Heart left ventricle (tissue), 16 donors: ENCODE measurements around the gene SIRT6. TPM values are rescaled to one million over a fixed set of nuclear protein-coding genes. Genes with fewer than 3 reads are reported as not detected.
"Not testable (repeated sequence)": the region's sequence is repeated elsewhere in the genome, so short reads cannot be mapped to it uniquely, and the experiment has no call there.

ENCODE experiments used
- ATAC-seq, 4 donors: fragments of 200-7000 bp; cut with Tn5 transposase; one replicate each; pipeline ENCODE4 v1.9.1; 2020 to 2022; ENCODE audit warnings: moderate library complexity in 4 of 4, mild to moderate bottlenecking in 3 of 4, moderate number of reproducible peaks in 1 of 4
- DNase-seq, 5 donors: peaks; one replicate each; pipeline ENCODE4 v3.0.0-alpha.2; 2020
- H3K27ac ChIP-seq, 12 donors: fragments of 200-600 bp; sonication (generic) in 4 of 12; one replicate each; pipeline versions ENCODE4 v1.5.0 to v1.8.0; 2016 to 2022; ENCODE audit warnings: mild to moderate bottlenecking in 2 of 12
- H3K27me3 ChIP-seq, 9 donors: fragments of 200-600 bp; sonication (generic) in 2 of 9; one replicate each; pipeline versions ENCODE4 v1.5.1 to v1.8.0; 2016 to 2022; ENCODE audit warnings: mild to moderate bottlenecking in 3 of 9
- H3K36me3 ChIP-seq, 9 donors: fragments of 200-600 bp; sonication (generic) in 2 of 9; one replicate each; pipeline versions ENCODE4 v1.5.0 to v1.8.0; 2018 to 2022; ENCODE audit warnings: mild to moderate bottlenecking in 2 of 9
- H3K4me1 ChIP-seq, 12 donors: fragments of 200-600 bp; sonication (generic) in 4 of 12; one replicate each; pipeline versions ENCODE4 v1.5.0 to v1.8.0; 2016 to 2022; ENCODE audit warnings: mild to moderate bottlenecking in 3 of 12
- H3K4me3 ChIP-seq, 12 donors: fragments of 200-600 bp; sonication (generic) in 4 of 12; one replicate each; pipeline versions ENCODE4 v1.5.0 to v1.8.0; 2017 to 2022; ENCODE audit warnings: mild to moderate bottlenecking in 9 of 12, moderate library complexity in 4 of 12
- H3K9me3 ChIP-seq, 12 donors: fragments of 200-600 bp; sonication (generic) in 4 of 12; one replicate each; pipeline versions ENCODE4 v1.5.0 to v1.8.0; 2016 to 2022; ENCODE audit warnings: mild to moderate bottlenecking in 1 of 12
- POLR2A ChIP-seq, 2 donors: fragments of 450-650 bp; IDR thresholded peaks; one replicate each; pipeline ENCODE4 v1.6.1; 2017; ENCODE audit warnings: antibody characterized with exemption in 2 of 2, mild to moderate bottlenecking in 2 of 2, moderate library complexity in 2 of 2
- whole genome bisulfite sequencing, 4 donors: extraction: QIAGEN DNeasy Blood & Tissue Kit in 2 of 4; methylation state at CpG; one replicate each; pipeline versions ENCODE4 v1.1.5 to v1.1.7; 2013 to 2018; 5-methylcytosine and 5-hydroxymethylcytosine counted together
- intact Hi-C, 10 donors: fragments of 100-400 bp; cut with DNase I; formaldehyde crosslinking; loops; one replicate each; pipeline versions ENCODE4 v1.11.1 to v1.14.2; 2022
- long read RNA-seq, 3 donors: library from polyadenylated mRNA; unstranded; transcript quantifications; one replicate each; pipeline ENCODE4 v2.0.0, GENCODE V29; 2020 to 2021
- polyA plus RNA-seq, 2 donors: library from polyadenylated mRNA; stranded (reverse); fragments of 200-250 nt; gene quantifications; one replicate each; pipeline ENCODE4 v1.2.3, GENCODE V29; 2013
- total RNA-seq, 9 donors: library from RNA; depleted of rRNA in 2 of 9; stranded (reverse); fragments of >200 nt in 2 of 9; fragmentation: NEBNext Ultra II Directional in 3 of 9; extraction: Animal tissue kit (Norgen Biotek cat#: 25700) in 3 of 9; gene quantifications; one replicate each; pipeline versions ENCODE4 v1.1.0 to v1.2.4, GENCODE V29; 2016 to 2023
- TF ChIP-seq, protein P1 (sequence below), 12 donors: fragments of 200-600 bp; sonication (generic) in 4 of 12; IDR thresholded peaks; one replicate each; pipeline versions ENCODE4 v1.5.0 to v1.8.0; 2018 to 2022; ENCODE audit warnings: antibody characterized with exemption in 12 of 12, mild to moderate bottlenecking in 5 of 12
- donor health status: ischemic (EF 13 %, LVEDD 7.1; RV severe dilation, severe dysfunction).
- donor health status: healthy with polysubstance abuse.
- donor health status: DM: no; HTN: yes; CAD: no.
- donor health status: DM: no; HTN: no; CAD: no.
- donor health status: ischemic (EF 25% LVEDD 6.9; RV normal size, moderate dysfunction).
- donor health status: ischemic (EF 25% LVEDD 5.7; RV mildly dilated, moderate dysfunction).
- donor health status: healthy.
- donor health status: DM: yes; HTN: yes; CAD: no.
- donor health status: ischemic (EF 35%, LVEDD 5.7; RV mildly dilated, moderate dysfunction).
- donor health status: nonischemic (EF 11% LVEDD 7.7; RV severe dilation, severe dysfunction).
- donor health status: DM: yes; HTN: yes; CAD: no.
- donor health status: PGD.
- donor health status: ischemic (EF 29% LVEDD 5.4; RV normal size, mild dysfunction).
- donor health status: nonischemic (EF 23%, LVEDD 6.1; RV moderate dilation, normal function).

The SIRT6 gene
- total RNA-seq, result 10 to 100 TPM; 10.2 to 16.7 (median 12.7) TPM
- polyA plus RNA-seq, result 10 to 100 TPM; 15.6 to 29.0 TPM
- long read RNA-seq, donor 1, partial matches to known transcripts, result 0 of 4 reads
- long read RNA-seq, donor 1, other reads (novel, unspliced or antisense), result 0 of 4 reads
- long read RNA-seq, donor 2, transcript SIRT6-202 (8 exons, 1,641 nt), result major isoform, 28 of 44 reads
- long read RNA-seq, donor 2, partial matches to known transcripts, result 4 of 44 reads
- long read RNA-seq, donor 2, other reads (novel, unspliced or antisense), result 8 of 44 reads
- long read RNA-seq, donor 3, partial matches to known transcripts, result 0 of 4 reads
- long read RNA-seq, donor 3, other reads (novel, unspliced or antisense), result 2 of 4 reads

DNA sequence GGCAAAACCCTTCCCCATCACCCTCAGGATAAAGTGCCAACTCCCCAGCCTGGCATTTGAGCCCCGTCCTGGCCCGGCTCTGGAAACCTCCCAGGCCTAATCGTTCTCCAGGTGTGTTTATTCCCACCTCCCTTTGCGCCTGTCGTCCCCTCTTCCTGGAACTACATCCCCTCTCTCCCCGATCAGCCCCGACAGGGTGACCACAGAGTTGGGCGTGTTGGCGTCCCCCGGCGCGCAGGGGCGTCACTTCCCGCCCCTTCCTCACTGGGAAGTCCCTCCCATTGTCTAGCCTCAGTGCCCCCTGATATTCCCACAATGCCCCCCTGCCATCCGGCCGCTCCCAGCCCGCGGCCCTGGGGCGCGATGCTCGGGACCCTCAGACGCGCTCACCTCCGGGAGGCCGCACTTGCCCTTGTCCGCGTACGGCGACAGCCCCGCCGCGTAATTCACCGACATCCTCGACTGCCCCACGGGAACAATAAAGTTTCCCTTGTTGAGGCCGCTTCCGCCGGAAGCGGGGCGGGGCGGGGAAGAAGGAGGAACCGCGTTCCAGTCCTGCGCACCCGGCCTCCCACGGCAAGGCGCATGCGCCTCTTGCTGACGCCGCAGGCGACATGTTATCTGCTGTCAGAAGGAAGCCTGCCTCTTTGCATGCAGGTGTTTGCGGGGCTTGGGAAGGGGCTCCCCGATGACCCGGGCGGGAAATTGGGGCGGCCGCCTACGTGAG is at the start of gene SIRT6, which contains the start of gene ANKRD24:
Gene SIRT6, minus strand, starts transcription at position 480 of the 727 bp plus-strand sequence. Its CDS starts 24 bp downstream, at position 456.
Gene ANKRD24, plus strand, starts transcription at position 606 of the 727 bp plus-strand sequence. CDS start 3,737 bp downstream, outside the sequence.
- Histone ChIP-seq H3K4me3 (peak within 1 kb of the TSS; percentile 70 to 98 (median 88)), H3K4me1 (peaks cover 0 to 27% (median 15%) of the 10 kb centered on the region in 12 donors), H3K27ac (peak within 1 kb of the TSS; percentile 11 to 93 (median 84)), H3K36me3 (peaks cover 0 to 35% (median 27%) of the 10 kb centered on the region in 9 donors), H3K27me3 (no peaks in the 10 kb centered on the region), H3K9me3 (no peaks in the 10 kb centered on the region)
- intact Hi-C loops, result loop anchor here in 5 of 10 donors (2.0 to 10.0 kb wide), 5 partner anchors 40 to 197 kb away; partner anchors contain the start of genes EEF2 (in 3 of the 5) and PIAS4 (in 1 of the 5)
- ATAC-seq, result peak; percentile 95 to 98 (median 96)
- WGBS, 4 donors, result 0% methylated on average over 51 to 58 of the region's 58 CpGs
- peak in 1 of 2 donors; percentile 76 for TF ChIP-seq POLR2A (IDR thresholded peaks at IDR 0.05)
- TF ChIP-seq, protein P1, sequence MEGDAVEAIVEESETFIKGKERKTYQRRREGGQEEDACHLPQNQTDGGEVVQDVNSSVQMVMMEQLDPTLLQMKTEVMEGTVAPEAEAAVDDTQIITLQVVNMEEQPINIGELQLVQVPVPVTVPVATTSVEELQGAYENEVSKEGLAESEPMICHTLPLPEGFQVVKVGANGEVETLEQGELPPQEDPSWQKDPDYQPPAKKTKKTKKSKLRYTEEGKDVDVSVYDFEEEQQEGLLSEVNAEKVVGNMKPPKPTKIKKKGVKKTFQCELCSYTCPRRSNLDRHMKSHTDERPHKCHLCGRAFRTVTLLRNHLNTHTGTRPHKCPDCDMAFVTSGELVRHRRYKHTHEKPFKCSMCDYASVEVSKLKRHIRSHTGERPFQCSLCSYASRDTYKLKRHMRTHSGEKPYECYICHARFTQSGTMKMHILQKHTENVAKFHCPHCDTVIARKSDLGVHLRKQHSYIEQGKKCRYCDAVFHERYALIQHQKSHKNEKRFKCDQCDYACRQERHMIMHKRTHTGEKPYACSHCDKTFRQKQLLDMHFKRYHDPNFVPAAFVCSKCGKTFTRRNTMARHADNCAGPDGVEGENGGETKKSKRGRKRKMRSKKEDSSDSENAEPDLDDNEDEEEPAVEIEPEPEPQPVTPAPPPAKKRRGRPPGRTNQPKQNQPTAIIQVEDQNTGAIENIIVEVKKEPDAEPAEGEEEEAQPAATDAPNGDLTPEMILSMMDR (IDR thresholded peaks at IDR 0.05), result no peak
- DNase-seq, result peak; percentile 97 to 98 (median 97)

DNA sequence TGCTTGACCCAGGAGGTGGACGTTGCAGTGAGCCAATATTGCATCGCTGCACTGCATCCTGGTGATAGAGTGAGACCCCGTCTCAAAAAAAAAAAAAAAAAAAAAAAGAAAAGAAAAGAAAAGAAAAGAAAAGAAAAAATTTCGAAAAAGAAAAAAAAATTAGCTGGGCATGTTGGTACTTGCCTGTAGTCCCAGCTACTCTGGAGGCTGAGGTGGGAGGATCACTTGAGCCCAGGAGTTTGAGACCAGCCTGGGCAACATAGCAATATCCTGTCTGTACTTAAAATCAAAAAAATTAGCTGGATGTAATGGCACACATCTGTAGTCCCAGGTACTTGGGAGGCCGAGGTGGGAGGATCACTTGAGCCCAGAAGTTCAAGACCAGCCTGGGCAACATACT is 49.8 kb upstream of the SIRT6 start:
- H3K36me3 ChIP-seq, DNase-seq, ATAC-seq, H3K27ac ChIP-seq, H3K9me3 ChIP-seq, intact Hi-C loops, H3K4me3 ChIP-seq: not testable (repeated sequence)
- Histone ChIP-seq H3K27me3 (peaks cover 5 to 72% (median 21%) of the 10 kb centered on the region in 9 donors), H3K4me1 (peaks cover 0 to 11% (median 0%) of the 10 kb centered on the region in 12 donors)
- 78 to 87% (median 80%) methylated on average over 4 to 5 of the region's 5 CpGs for WGBS, 4 donors

DNA sequence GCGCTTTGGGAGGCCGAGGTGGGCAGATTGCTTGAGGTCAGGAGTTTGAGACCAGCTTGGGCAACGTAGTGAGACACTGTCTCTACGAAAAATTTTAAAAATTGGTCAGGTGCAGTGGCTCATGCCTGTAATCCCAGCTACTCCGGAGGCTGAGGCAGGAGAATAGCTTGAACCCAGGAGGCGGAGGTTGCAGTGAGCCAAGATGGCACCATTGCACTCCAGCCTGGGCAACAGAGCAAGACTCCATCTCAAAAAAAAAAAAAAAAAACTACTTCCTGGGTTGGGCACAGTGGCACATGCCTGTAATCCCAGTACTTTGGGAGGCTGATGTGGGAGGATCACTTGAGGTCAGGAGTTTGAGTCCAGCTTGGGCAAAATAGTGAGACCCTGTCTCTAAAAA is 49.2 kb upstream of the SIRT6 start:
- intact Hi-C loops, H3K36me3 ChIP-seq, H3K9me3 ChIP-seq, H3K27ac ChIP-seq, DNase-seq, ATAC-seq, H3K4me3 ChIP-seq: not testable (repeated sequence)
- WGBS, 4 donors, result 86 to 93% (median 91%) methylated on average over 6 of the region's 6 CpGs
- peaks cover 0 to 11% (median 0%) of the 10 kb centered on the region in 12 donors for H3K4me1 ChIP-seq
- H3K27me3 ChIP-seq, result peaks cover 5 to 75% (median 21%) of the 10 kb centered on the region in 9 donors

DNA sequence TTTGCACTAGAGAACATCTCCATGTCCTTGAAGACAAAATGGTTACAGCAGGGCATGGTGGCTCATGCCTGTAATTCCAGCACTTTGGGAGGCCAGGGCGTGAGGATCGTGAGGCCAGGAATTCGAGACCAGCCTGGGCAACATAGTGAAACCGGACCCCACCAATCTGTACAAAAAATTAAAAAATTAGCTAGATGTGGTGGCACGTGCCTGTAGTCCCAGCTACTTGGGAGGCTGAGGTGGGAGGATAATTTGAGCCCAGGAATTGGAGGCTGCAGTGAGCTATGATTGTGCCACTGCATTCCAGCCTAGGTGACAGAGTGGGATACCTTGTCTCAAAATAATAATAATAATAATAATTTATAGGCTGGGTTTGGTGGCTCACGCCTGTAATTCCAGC is 47.9 kb upstream of the SIRT6 start:
- H3K4me3 ChIP-seq, H3K36me3 ChIP-seq, DNase-seq, H3K9me3 ChIP-seq, ATAC-seq, H3K27ac ChIP-seq, intact Hi-C loops: not testable (repeated sequence)
- Histone ChIP-seq H3K27me3 (peaks cover 5 to 79% (median 21%) of the 10 kb centered on the region in 9 donors), H3K4me1 (peaks cover 0 to 11% (median 0%) of the 10 kb centered on the region in 12 donors)
- 89 to 91% (median 90%) methylated on average over 6 of the region's 6 CpGs for WGBS, 4 donors

DNA sequence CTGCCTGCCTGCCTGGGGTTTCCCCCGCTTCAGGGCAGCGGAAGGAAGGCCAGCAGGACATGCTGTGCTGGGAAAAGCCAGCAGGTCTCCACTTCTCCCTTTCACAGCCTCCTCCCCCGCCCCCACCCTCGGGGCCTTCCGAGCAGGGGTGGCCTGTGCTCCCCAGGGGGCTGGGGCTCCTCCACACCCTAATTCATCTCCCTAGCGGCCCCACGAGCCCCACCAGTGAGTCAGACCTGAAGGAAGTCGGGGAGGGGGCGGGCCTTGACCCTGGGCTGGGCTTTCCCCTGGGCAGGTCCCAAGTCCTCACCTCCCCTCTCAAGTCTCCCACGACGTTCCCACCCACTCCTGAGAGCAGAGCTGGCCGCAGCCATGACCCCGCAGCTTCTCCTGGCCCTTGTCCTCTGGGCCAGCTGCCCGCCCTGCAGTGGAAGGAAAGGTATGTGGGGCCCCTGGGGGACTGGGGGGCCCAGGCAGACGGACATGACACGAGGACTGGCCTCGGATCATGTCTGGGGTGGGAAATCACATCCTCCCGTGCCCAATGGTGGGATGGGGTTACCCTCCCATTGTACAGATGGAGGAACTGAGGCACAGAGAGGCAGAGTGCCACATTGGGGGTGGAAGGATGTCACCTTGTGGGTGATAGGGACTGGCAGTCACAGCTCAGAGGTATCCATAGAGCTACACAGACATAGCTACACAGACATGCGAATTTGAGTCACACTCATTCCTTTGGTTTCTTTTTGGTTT is 47.0 kb upstream of the SIRT6 start, which contains the start of gene EBI3:
Gene EBI3, plus strand, starts transcription at position 345 of the 753 bp plus-strand sequence. Its CDS starts 28 bp downstream, at position 373.
- Histone ChIP-seq H3K36me3 (no peaks in the 10 kb centered on the region), H3K4me3 (peak within 1 kb of the TSS in 3 of 12 donors; percentile 2 to 25 (median 19)), H3K27ac (no peak within 1 kb of the TSS), H3K27me3 (peaks cover 5 to 75% (median 21%) of the 10 kb centered on the region in 9 donors), H3K9me3 (no peaks in the 10 kb centered on the region), H3K4me1 (peaks cover 0 to 11% (median 0%) of the 10 kb centered on the region in 12 donors)
- DNase-seq, result peak in 3 of 5 donors; percentile 31 to 45 (median 32)
- TF ChIP-seq, protein P1 (IDR thresholded peaks at IDR 0.05), result no peak
- TF ChIP-seq POLR2A (IDR thresholded peaks at IDR 0.05), result no peak
- intact Hi-C loops, result no loop called here
- ATAC-seq, result peak; percentile 32 to 75 (median 66)
- WGBS, 4 donors, result 15 to 22% (median 16%) methylated on average over 14 to 19 of the region's 19 CpGs
